ENCODE data around the gene GRPEL1.

DNA sequence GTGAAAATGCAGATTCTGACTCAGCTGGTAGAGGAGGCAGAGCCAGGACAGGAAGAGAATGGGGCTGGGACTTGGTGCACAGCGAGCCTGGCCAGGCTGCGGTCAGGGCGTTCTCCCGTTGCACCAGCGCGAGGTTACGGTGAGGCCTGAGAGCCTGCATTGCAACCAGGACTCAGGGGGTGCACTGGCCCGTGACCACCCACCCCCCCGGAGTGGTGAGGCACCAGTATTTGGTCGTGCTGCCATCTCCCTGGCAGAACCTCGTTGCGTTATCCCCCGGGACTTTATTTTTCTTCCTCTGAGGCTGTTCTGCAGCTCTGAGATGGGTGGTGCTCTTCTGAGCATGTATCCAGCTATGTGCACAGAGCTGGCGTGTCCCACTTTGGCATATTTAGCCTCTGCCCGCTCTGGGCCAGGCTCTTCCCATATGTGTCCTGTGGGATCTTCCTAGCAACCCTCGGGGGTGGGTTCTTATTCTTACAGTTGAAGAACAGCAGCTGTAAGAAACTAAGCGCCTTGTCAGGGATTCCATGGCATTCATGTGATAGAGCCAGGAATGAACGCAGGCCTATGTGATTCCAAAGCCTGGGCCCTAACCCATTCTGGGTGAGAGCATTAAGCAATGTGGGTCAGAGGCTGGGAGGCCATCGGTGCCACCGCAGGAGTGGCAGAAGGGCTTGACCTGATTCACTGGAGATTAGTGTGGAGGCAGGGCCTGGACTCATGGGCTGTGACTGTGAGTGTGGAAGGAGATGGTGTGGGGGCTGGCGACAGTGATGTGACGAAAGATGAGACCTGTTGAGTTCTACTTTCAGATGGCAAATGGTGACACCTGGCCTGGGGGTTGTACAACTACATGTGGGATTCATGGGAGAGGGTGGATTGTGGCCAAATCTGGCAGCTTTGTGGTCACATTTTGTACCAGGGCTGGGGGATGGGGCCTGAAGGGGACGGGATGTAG lies 21.6 kb downstream of the GRPEL1 start:
- TF ChIP-seq POLR2A (IDR thresholded peaks at IDR 0.05), result no peak
- TF ChIP-seq, protein P1, sequence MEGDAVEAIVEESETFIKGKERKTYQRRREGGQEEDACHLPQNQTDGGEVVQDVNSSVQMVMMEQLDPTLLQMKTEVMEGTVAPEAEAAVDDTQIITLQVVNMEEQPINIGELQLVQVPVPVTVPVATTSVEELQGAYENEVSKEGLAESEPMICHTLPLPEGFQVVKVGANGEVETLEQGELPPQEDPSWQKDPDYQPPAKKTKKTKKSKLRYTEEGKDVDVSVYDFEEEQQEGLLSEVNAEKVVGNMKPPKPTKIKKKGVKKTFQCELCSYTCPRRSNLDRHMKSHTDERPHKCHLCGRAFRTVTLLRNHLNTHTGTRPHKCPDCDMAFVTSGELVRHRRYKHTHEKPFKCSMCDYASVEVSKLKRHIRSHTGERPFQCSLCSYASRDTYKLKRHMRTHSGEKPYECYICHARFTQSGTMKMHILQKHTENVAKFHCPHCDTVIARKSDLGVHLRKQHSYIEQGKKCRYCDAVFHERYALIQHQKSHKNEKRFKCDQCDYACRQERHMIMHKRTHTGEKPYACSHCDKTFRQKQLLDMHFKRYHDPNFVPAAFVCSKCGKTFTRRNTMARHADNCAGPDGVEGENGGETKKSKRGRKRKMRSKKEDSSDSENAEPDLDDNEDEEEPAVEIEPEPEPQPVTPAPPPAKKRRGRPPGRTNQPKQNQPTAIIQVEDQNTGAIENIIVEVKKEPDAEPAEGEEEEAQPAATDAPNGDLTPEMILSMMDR (IDR thresholded peaks at IDR 0.05), result no peak

Data from vagina (tissue), 2 donors.